ENCODE results near the gene ACSM5. TPM values are rescaled to one million over a fixed set of nuclear protein-coding genes. Genes with fewer than 3 reads are reported as not detected.

Gene ACSM5, protein sequence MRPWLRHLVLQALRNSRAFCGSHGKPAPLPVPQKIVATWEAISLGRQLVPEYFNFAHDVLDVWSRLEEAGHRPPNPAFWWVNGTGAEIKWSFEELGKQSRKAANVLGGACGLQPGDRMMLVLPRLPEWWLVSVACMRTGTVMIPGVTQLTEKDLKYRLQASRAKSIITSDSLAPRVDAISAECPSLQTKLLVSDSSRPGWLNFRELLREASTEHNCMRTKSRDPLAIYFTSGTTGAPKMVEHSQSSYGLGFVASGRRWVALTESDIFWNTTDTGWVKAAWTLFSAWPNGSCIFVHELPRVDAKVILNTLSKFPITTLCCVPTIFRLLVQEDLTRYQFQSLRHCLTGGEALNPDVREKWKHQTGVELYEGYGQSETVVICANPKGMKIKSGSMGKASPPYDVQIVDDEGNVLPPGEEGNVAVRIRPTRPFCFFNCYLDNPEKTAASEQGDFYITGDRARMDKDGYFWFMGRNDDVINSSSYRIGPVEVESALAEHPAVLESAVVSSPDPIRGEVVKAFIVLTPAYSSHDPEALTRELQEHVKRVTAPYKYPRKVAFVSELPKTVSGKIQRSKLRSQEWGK
- not detected in 5 replicates for total RNA-seq (2022; extraction: Qiagen RNA extraction; ENCODE audit: low read depth)

DNA sequence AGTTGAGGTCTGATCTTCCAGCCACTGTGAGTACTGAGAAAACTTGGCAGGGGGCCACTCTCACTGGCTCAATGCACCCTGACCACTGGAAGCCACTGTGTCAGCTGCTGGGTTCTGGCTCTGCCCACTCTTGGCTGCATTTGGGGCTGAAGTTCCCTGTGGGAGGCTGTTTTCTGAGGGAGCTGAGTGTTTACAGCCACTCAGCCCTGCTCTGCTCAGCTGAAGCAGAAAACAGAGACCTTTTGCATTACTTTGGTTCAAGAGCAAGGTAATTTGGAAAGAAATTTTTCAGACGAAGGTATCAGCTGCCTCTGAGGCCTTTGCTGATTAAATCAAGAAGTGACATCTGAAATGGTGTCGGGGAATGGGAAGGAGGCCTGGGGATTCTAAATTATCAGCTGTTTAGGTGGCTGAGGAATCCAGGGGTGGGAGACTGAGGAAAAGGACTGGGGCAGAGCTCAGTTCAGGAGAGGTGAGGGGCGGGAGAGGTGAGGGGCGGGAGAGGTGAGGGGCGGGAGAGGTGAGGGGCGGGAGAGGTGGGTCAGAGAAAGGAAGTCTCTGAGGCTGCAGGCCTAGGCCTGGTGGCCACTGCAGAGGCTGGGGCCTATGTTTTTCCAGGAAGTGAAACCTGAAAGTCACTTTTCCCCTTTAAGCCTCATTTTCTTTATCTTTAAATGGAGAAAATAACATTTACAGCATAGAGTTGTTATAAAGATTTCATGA is at the start of gene ACSM5:
ACSM5 (plus strand) TSS at position 137 of the 723 bp plus-strand sequence. CDS start 1,951 bp downstream, outside the sequence.

DNA sequence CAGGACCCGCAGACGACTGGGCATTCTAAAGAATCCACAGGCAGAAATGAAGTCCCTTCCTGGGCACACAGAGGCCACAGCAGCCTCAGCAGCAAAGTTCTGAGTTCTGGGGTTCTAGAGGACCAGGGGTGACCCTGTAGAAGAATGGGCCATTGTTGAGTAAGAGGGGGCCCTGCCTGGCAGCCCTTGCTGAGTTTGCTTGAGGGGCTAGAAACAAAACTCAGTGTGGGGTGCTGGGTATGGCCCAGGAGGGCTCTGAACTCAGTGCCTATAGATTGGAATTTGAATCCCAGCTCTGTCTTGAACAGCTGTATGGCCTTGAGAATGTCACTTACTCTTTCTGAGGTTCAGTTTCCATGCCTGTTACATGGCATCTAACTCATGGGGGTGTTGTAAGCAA is 4.7 kb upstream of the ACSM5 start, which contains the start of gene PDILT:
PDILT (minus strand) TSS at position 101 of the 400 bp plus-strand sequence. CDS start 5,437 bp downstream, outside the sequence.

DNA sequence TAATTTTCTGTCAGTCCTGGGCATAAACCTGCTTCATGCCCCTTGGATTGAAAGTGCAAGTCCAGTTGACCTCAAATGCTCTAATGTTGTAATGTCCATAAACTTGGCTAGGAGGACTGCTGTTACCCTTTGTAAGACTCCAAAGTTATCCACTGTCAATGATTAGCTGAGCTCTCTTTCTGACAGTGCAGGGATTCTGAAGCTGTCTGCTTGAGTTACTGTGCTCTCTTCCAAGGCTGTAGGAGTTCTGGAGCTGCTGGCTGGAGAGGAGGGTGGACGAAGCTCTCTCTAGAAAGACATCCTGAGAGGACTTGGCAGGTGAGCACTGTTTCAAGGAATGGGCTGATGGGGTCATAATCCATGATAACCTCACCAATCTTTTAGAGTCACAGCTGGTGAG is 42.0 kb downstream of the ACSM5 start, which contains the start of gene ACSM2A:
ACSM2A (plus strand) TSS at position 158 of the 400 bp plus-strand sequence. CDS start 8,594 bp downstream, outside the sequence.

Other genes with a start within 250 kb of the ACSM5 start
- not detected in 5 replicates for gene GP2, start 82.0 kb upstream of the ACSM5 start, total RNA-seq (2022; extraction: Qiagen RNA extraction; ENCODE audit: low read depth)
- gene UMOD, start 56.8 kb upstream of the ACSM5 start, total RNA-seq (2022; extraction: Qiagen RNA extraction; ENCODE audit: low read depth), result not detected in 5 replicates
- not detected in 5 replicates for gene PDILT, start 4.8 kb upstream of the ACSM5 start, total RNA-seq (2022; extraction: Qiagen RNA extraction; ENCODE audit: low read depth)
- gene ACSM2A, start 42.0 kb downstream of the ACSM5 start, total RNA-seq (2022; extraction: Qiagen RNA extraction; ENCODE audit: low read depth), result not detected in 5 replicates
- gene ACSM2B, start 166.8 kb downstream of the ACSM5 start, total RNA-seq (2022; extraction: Qiagen RNA extraction; ENCODE audit: low read depth), result not detected in 5 replicates

Measured in A549 treated with DMSO at 1 μM for 4 hours (cell line).